CD4-positive, CD25-positive, alpha-beta regulatory T cell (primary cell): ENCODE data around the gene SYT1. TPM values are rescaled to one million over a fixed set of nuclear protein-coding genes. Genes with fewer than 3 reads are reported as not detected.

Experiments used
- ATAC-seq, 2 donors: fragments of 150-1000 bp; cut with Tn5 transposase; one replicate each; pipeline ENCODE4 v1.10.0; 2021; ENCODE audit warnings: low read depth in 2 of 2, moderate number of reproducible peaks in 2 of 2, moderate library complexity in 1 of 2
- DNase-seq, 3 donors: peaks; one replicate each; pipeline versions ENCODE4 v3.0.0 to v3.0.0-alpha.2; 2012 to 2022; ENCODE audit warnings: mixed read lengths in 1 of 3
- H3K27ac ChIP-seq: one replicate; pipeline ENCODE4 v1.7.0; 2013; ENCODE audit warnings: mild to moderate bottlenecking, low read length; ENCODE audit not compliant: insufficient read depth, poor library complexity, severe bottlenecking
- H3K27me3 ChIP-seq: one replicate; pipeline ENCODE4 v1.7.0; 2013; ENCODE audit warnings: low read length; ENCODE audit not compliant: control insufficient read depth, insufficient read depth
- H3K36me3 ChIP-seq: one replicate; pipeline ENCODE4 v1.7.0; 2013; ENCODE audit warnings: mild to moderate bottlenecking, low read length, moderate library complexity; ENCODE audit not compliant: control insufficient read depth, insufficient read depth
- H3K4me1 ChIP-seq: 2 replicates; pipeline ENCODE4 v1.7.0; 2013; ENCODE audit warnings: mild to moderate bottlenecking, low read length; ENCODE audit not compliant: insufficient read depth, control insufficient read depth, poor library complexity, severe bottlenecking
- H3K4me3 ChIP-seq: one replicate; pipeline ENCODE4 v1.7.0; 2013; ENCODE audit warnings: low read depth, mild to moderate bottlenecking, low read length, moderate library complexity
- H3K9me3 ChIP-seq, 2 experiments: 1 replicate in 1 of 2; 2 replicates in 1 of 2; pipeline ENCODE4 v1.7.0; 2013; ENCODE audit warnings: low read length in 2 of 2, mild to moderate bottlenecking in 1 of 2, moderate library complexity in 1 of 2; ENCODE audit not compliant: control insufficient read depth in 2 of 2
- H3K27ac Mint-ChIP-seq, 3 donors: one replicate each; pipeline ENCODE4 v1.8.0; 2020 to 2022; ENCODE audit warnings: mild to moderate bottlenecking in 3 of 3, mixed read lengths in 3 of 3, moderate library complexity in 2 of 3
- H3K27me3 Mint-ChIP-seq: one replicate; pipeline ENCODE4 v1.8.0; 2022; ENCODE audit warnings: mild to moderate bottlenecking, mixed read lengths
- H3K36me3 Mint-ChIP-seq: one replicate; pipeline ENCODE4 v1.8.0; 2020; ENCODE audit warnings: mixed read lengths
- H3K4me1 Mint-ChIP-seq, 4 donors: one replicate each; pipeline ENCODE4 v1.8.0; 2020 to 2022; ENCODE audit warnings: mixed read lengths in 4 of 4, mild to moderate bottlenecking in 1 of 4
- H3K4me3 Mint-ChIP-seq, 4 donors: one replicate each; pipeline ENCODE4 v1.8.0; 2020 to 2022; ENCODE audit warnings: mild to moderate bottlenecking in 4 of 4, mixed read lengths in 4 of 4, moderate library complexity in 3 of 4
- H3K9me3 Mint-ChIP-seq, 7 donors: one replicate each; pipeline ENCODE4 v1.8.0; 2020 to 2022; ENCODE audit warnings: mixed read lengths in 7 of 7, mild to moderate bottlenecking in 3 of 7, moderate library complexity in 2 of 7
- polyA plus RNA-seq, 4 donors: library from polyadenylated mRNA; unstranded; fragments of 300-500 nt; fragmentation: Illumina TruSeq; gene quantifications; one replicate each; pipeline ENCODE4 v1.2.3, GENCODE V29; 2021
- total RNA-seq: library from RNA; stranded (reverse); gene quantifications from one replicate; pipeline ENCODE4 v1.2.3, GENCODE V29; 2022

Gene SYT1
- total and polyA plus RNA-seq, 5 donors from 2014 or later = not detected

GRCh38 chr12:79298506-79298905 is 433.9 kb downstream of the SYT1 start:
- Histone ChIP-seq H3K4me3 (no peak overlapping the region), H3K27me3 (no peaks in the 10 kb centered on the region), H3K27ac (no peak overlapping the region), H3K36me3 (no peaks in the 10 kb centered on the region), H3K9me3 (no peaks in the 10 kb centered on the region), H3K4me1 (no peaks in the 10 kb centered on the region)
- peaks cover 0 to 8% (median 0%) of the 10 kb centered on the region in 7 donors for H3K9me3 Mint-ChIP-seq
- no peaks in the 10 kb centered on the region for H3K27me3 Mint-ChIP-seq
- no peaks in the 10 kb centered on the region for H3K4me1 Mint-ChIP-seq
- H3K36me3 Mint-ChIP-seq = no peaks in the 10 kb centered on the region
- ATAC-seq = no peak
- no peak overlapping the region for H3K4me3 Mint-ChIP-seq
- no peak for DNase-seq
- H3K27ac Mint-ChIP-seq = no peak overlapping the region

- no peak overlapping the region for H3K4me3 ChIP-seq
- DNase-seq (no peak), ATAC-seq (no peak)
- H3K27ac ChIP-seq = no peak overlapping the region
- Mint-ChIP-seq H3K27ac (no peak overlapping the region), H3K36me3 (no peaks in the 10 kb centered on the region), H3K27me3 (no peaks in the 10 kb centered on the region), H3K4me3 (no peak overlapping the region), H3K9me3 (peaks cover 0 to 8% (median 2%) of the 10 kb centered on the region in 7 donors), H3K4me1 (no peaks in the 10 kb centered on the region)
- no peaks in the 10 kb centered on the region for H3K4me1 ChIP-seq
- no peaks in the 10 kb centered on the region for H3K27me3 ChIP-seq
- H3K36me3 ChIP-seq = no peaks in the 10 kb centered on the region
- H3K9me3 ChIP-seq = no peaks in the 10 kb centered on the region
Observed at GRCh38 chr12:79299447-79300198, 435.0 kb downstream of the SYT1 start.

- ATAC-seq (no peak), DNase-seq (no peak)
- H3K9me3 Mint-ChIP-seq = peaks cover 0 to 8% (median 2%) of the 10 kb centered on the region in 7 donors
- Histone ChIP-seq H3K27me3 (no peaks in the 10 kb centered on the region), H3K36me3 (no peaks in the 10 kb centered on the region), H3K4me1 (no peaks in the 10 kb centered on the region), H3K27ac (no peak overlapping the region), H3K9me3 (no peaks in the 10 kb centered on the region), H3K4me3 (no peak overlapping the region)
- no peak overlapping the region for H3K4me3 Mint-ChIP-seq
- no peaks in the 10 kb centered on the region for H3K27me3 Mint-ChIP-seq
- no peaks in the 10 kb centered on the region for H3K4me1 Mint-ChIP-seq
- no peak overlapping the region for H3K27ac Mint-ChIP-seq
- no peaks in the 10 kb centered on the region for H3K36me3 Mint-ChIP-seq
Observed at GRCh38 chr12:79300199-79300568, 435.6 kb downstream of the SYT1 start.

- H3K4me1 ChIP-seq = no peaks in the 10 kb centered on the region
- no peaks in the 10 kb centered on the region for H3K27me3 Mint-ChIP-seq
- no peak overlapping the region for H3K27ac Mint-ChIP-seq
- H3K4me1 Mint-ChIP-seq = no peaks in the 10 kb centered on the region
- no peak for ATAC-seq
- no peaks in the 10 kb centered on the region for H3K27me3 ChIP-seq
- no peaks in the 10 kb centered on the region for H3K36me3 ChIP-seq
- H3K36me3 Mint-ChIP-seq = no peaks in the 10 kb centered on the region
- H3K27ac ChIP-seq = no peak overlapping the region
- no peak overlapping the region for H3K4me3 Mint-ChIP-seq
- peaks cover 0 to 8% (median 3%) of the 10 kb centered on the region in 7 donors for H3K9me3 Mint-ChIP-seq
- DNase-seq = no peak
- H3K9me3 ChIP-seq = no peaks in the 10 kb centered on the region
- H3K4me3 ChIP-seq = no peak overlapping the region
Observed at GRCh38 chr12:79301181-79301580, 436.6 kb downstream of the SYT1 start.

- H3K4me3 Mint-ChIP-seq = no peak overlapping the region
- H3K4me3 ChIP-seq = no peak overlapping the region
- no peaks in the 10 kb centered on the region for H3K27me3 ChIP-seq
- no peaks in the 10 kb centered on the region for H3K36me3 ChIP-seq
- H3K27ac Mint-ChIP-seq = no peak overlapping the region
- H3K9me3 Mint-ChIP-seq = peaks cover 0 to 12% (median 3%) of the 10 kb centered on the region in 7 donors
- no peaks in the 10 kb centered on the region for H3K27me3 Mint-ChIP-seq
- no peak overlapping the region for H3K27ac ChIP-seq
- H3K4me1 Mint-ChIP-seq = no peaks in the 10 kb centered on the region
- no peaks in the 10 kb centered on the region for H3K9me3 ChIP-seq
- no peaks in the 10 kb centered on the region for H3K4me1 ChIP-seq
- no peak for DNase-seq
- no peak for ATAC-seq
- no peaks in the 10 kb centered on the region for H3K36me3 Mint-ChIP-seq
Observed at GRCh38 chr12:79302162-79302814, 437.7 kb downstream of the SYT1 start.

- ATAC-seq = no peak
- no peaks in the 10 kb centered on the region for H3K36me3 ChIP-seq
- H3K27ac Mint-ChIP-seq = no peak overlapping the region
- no peaks in the 10 kb centered on the region for H3K27me3 ChIP-seq
- peaks cover 0 to 15% (median 5%) of the 10 kb centered on the region in 7 donors for H3K9me3 Mint-ChIP-seq
- DNase-seq = no peak
- no peaks in the 10 kb centered on the region for H3K9me3 ChIP-seq
- H3K4me1 ChIP-seq = no peaks in the 10 kb centered on the region
- no peak overlapping the region for H3K4me3 ChIP-seq
- H3K36me3 Mint-ChIP-seq = no peaks in the 10 kb centered on the region
- H3K27me3 Mint-ChIP-seq = no peaks in the 10 kb centered on the region
- no peak overlapping the region for H3K4me3 Mint-ChIP-seq
- no peak overlapping the region for H3K27ac ChIP-seq
- H3K4me1 Mint-ChIP-seq = no peaks in the 10 kb centered on the region
Observed at GRCh38 chr12:79307340-79307739, 442.8 kb downstream of the SYT1 start.

GRCh38 chr12:79309039-79309438 is 444.5 kb downstream of the SYT1 start:
- Histone ChIP-seq H3K4me3 (no peak overlapping the region), H3K27me3 (no peaks in the 10 kb centered on the region), H3K27ac (no peak overlapping the region), H3K9me3 (no peaks in the 10 kb centered on the region), H3K4me1 (no peaks in the 10 kb centered on the region), H3K36me3 (no peaks in the 10 kb centered on the region)
- H3K4me1 Mint-ChIP-seq = no peaks in the 10 kb centered on the region
- no peak overlapping the region for H3K27ac Mint-ChIP-seq
- peaks cover 1 to 13% (median 5%) of the 10 kb centered on the region in 7 donors for H3K9me3 Mint-ChIP-seq
- H3K27me3 Mint-ChIP-seq = no peaks in the 10 kb centered on the region
- no peak for DNase-seq
- H3K36me3 Mint-ChIP-seq = no peaks in the 10 kb centered on the region
- H3K4me3 Mint-ChIP-seq = no peak overlapping the region
- ATAC-seq = no peak
